Nephron (organoid): ENCODE results near the gene CCNL2.

Experiments used
- H3K27ac Mint-ChIP-seq, 3 experiments: 2 replicates each; pipeline ENCODE4 v1.8.0; 2020; ENCODE audit warnings: mixed read lengths in 3 of 3, mild to moderate bottlenecking in 2 of 3, moderate library complexity in 1 of 3
- H3K27me3 Mint-ChIP-seq: 2 replicates; pipeline ENCODE4 v1.8.0; 2021; ENCODE audit warnings: low read depth, mild to moderate bottlenecking, moderate library complexity, mixed read lengths
- H3K36me3 Mint-ChIP-seq: 2 replicates; pipeline ENCODE4 v1.8.0; 2020; ENCODE audit warnings: low read depth, mixed read lengths
- H3K4me1 Mint-ChIP-seq: 2 replicates; pipeline ENCODE4 v1.8.0; 2020; ENCODE audit warnings: mixed read lengths
- H3K4me3 Mint-ChIP-seq, 3 experiments: 2 replicates each; pipeline ENCODE4 v1.8.0; 2020; ENCODE audit warnings: mild to moderate bottlenecking in 3 of 3, mixed read lengths in 3 of 3, moderate library complexity in 2 of 3
- H3K9me3 Mint-ChIP-seq: 2 replicates; pipeline ENCODE4 v1.8.0; 2020; ENCODE audit warnings: mixed read lengths
- CTCF ChIP-seq, 3 experiments: fragments of 200-600 bp; sonication (generic); IDR thresholded peaks; one replicate each; pipeline ENCODE4 v1.5.0; 2021; ENCODE audit warnings: antibody characterized with exemption in 3 of 3; ENCODE audit not compliant: unreplicated experiment in 3 of 3

CCNL2 gene

GRCh38 chr1:1345384-1345783, 53.8 kb downstream of the CCNL2 start:
- Mint-ChIP-seq H3K4me3 (no peak overlapping the region), H3K4me1 (peaks cover 7% of the 10 kb centered on the region), H3K36me3 (peaks cover 10% of the 10 kb centered on the region), H3K9me3 (no peaks in the 10 kb centered on the region), H3K27ac (no peak overlapping the region), H3K27me3 (no peaks in the 10 kb centered on the region)
- TF ChIP-seq CTCF (IDR thresholded peaks at IDR 0.05; ENCODE audit: unreplicated experiment in 3 of 3) = no peak

- H3K4me1 Mint-ChIP-seq = peaks cover 7% of the 10 kb centered on the region
- H3K9me3 Mint-ChIP-seq = no peaks in the 10 kb centered on the region
- peaks cover 10% of the 10 kb centered on the region for H3K36me3 Mint-ChIP-seq
- H3K4me3 Mint-ChIP-seq = peak overlapping the region in 2 of 3 experiments; percentile 19 to 28
- peak; percentile 47 to 55 (median 55) for TF ChIP-seq CTCF (IDR thresholded peaks at IDR 0.05; ENCODE audit: unreplicated experiment in 3 of 3)
- no peaks in the 10 kb centered on the region for H3K27me3 Mint-ChIP-seq
- H3K27ac Mint-ChIP-seq = no peak overlapping the region
Observed at GRCh38 chr1:1344655-1345361, 54.3 kb downstream of the CCNL2 start.

GRCh38 chr1:1343811-1344421, 55.2 kb downstream of the CCNL2 start:
- no peak for TF ChIP-seq CTCF (IDR thresholded peaks at IDR 0.05; ENCODE audit: unreplicated experiment in 3 of 3)
- H3K4me3 Mint-ChIP-seq = no peak overlapping the region
- H3K27me3 Mint-ChIP-seq = no peaks in the 10 kb centered on the region
- no peak overlapping the region for H3K27ac Mint-ChIP-seq
- H3K36me3 Mint-ChIP-seq = peaks cover 10% of the 10 kb centered on the region
- H3K9me3 Mint-ChIP-seq = no peaks in the 10 kb centered on the region
- H3K4me1 Mint-ChIP-seq = peaks cover 7% of the 10 kb centered on the region

GRCh38 chr1:1342584-1343115, 56.5 kb downstream of the CCNL2 start:
- H3K27me3 Mint-ChIP-seq = no peaks in the 10 kb centered on the region
- H3K4me3 Mint-ChIP-seq = no peak overlapping the region
- no peaks in the 10 kb centered on the region for H3K9me3 Mint-ChIP-seq
- H3K36me3 Mint-ChIP-seq = peaks cover 10% of the 10 kb centered on the region
- no peak overlapping the region for H3K27ac Mint-ChIP-seq
- peaks cover 6% of the 10 kb centered on the region for H3K4me1 Mint-ChIP-seq
- TF ChIP-seq CTCF (IDR thresholded peaks at IDR 0.05; ENCODE audit: unreplicated experiment in 3 of 3) = no peak

GRCh38 chr1:1342061-1342562, 57.0 kb downstream of the CCNL2 start:
- Mint-ChIP-seq H3K27me3 (no peaks in the 10 kb centered on the region), H3K36me3 (peaks cover 10% of the 10 kb centered on the region), H3K4me3 (no peak overlapping the region), H3K27ac (no peak overlapping the region), H3K9me3 (no peaks in the 10 kb centered on the region), H3K4me1 (peaks cover under 1% of the 10 kb centered on the region)
- TF ChIP-seq CTCF (IDR thresholded peaks at IDR 0.05; ENCODE audit: unreplicated experiment in 3 of 3) = no peak
